NB4 (cell line): ENCODE measurements around the gene TRPM1.

Source experiments
- TF ChIP-seq, protein P1 (sequence below): IDR thresholded peaks from 2 replicates; pipeline ENCODE4 v1.6.1; 2011; ENCODE audit warnings: low read depth, low read length
- TF ChIP-seq, protein P2 (sequence below): IDR thresholded peaks from one replicate; pipeline ENCODE4 v1.5.1; 2012; ENCODE audit warnings: low read depth, low read length

GRCh38 chr15:31125061-31125460, 23.5 kb upstream of the TRPM1 start:
- TF ChIP-seq, protein P1, sequence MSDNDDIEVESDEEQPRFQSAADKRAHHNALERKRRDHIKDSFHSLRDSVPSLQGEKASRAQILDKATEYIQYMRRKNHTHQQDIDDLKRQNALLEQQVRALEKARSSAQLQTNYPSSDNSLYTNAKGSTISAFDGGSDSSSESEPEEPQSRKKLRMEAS: no peak
- TF ChIP-seq, protein P2, sequence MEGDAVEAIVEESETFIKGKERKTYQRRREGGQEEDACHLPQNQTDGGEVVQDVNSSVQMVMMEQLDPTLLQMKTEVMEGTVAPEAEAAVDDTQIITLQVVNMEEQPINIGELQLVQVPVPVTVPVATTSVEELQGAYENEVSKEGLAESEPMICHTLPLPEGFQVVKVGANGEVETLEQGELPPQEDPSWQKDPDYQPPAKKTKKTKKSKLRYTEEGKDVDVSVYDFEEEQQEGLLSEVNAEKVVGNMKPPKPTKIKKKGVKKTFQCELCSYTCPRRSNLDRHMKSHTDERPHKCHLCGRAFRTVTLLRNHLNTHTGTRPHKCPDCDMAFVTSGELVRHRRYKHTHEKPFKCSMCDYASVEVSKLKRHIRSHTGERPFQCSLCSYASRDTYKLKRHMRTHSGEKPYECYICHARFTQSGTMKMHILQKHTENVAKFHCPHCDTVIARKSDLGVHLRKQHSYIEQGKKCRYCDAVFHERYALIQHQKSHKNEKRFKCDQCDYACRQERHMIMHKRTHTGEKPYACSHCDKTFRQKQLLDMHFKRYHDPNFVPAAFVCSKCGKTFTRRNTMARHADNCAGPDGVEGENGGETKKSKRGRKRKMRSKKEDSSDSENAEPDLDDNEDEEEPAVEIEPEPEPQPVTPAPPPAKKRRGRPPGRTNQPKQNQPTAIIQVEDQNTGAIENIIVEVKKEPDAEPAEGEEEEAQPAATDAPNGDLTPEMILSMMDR: no peak
